IMR-90 (cell line): ENCODE results near the gene C13orf46. TPM values are rescaled to one million over a fixed set of nuclear protein-coding genes. Genes with fewer than 3 reads are reported as not detected.

ENCODE experiments used
- ATAC-seq: fragments of 200-7000 bp; cut with Tn5 transposase; 2 replicates; pipeline ENCODE4 v1.9.1; 2020; ENCODE audit warnings: low read depth, mild to moderate bottlenecking, moderate library complexity
- BruUV-seq: library from RNA; stranded (reverse); fragments of 400-500 nt; replicated peaks from 2 replicates; lab custom pipeline; 2021; lab: Mats Ljungman, UMichigan
- CTCF ChIA-PET: fragments of 300-600 bp; formaldehyde crosslinking; extraction: SDS; loops from one replicate; lab custom pipeline; 2021; ENCODE audit warnings: antibody characterized with exemption; lab: Yijun Ruan, JAX
- POLR2A ChIA-PET: fragments of 300-600 bp; sonication (Branson Sonifier 250); formaldehyde crosslinking; loops from one replicate; lab custom pipeline; 2022; ENCODE audit warnings: antibody characterized with exemption; ENCODE audit not compliant: unreplicated experiment; lab: Charles Lee
- DNase-seq: peaks from one replicate; pipeline ENCODE4 v3.0.0; 2013
- H2AFZ ChIP-seq: replicated peaks from 2 replicates; pipeline ENCODE3; 2013; ENCODE audit warnings: low read length, mild to moderate bottlenecking; ENCODE audit not compliant: poor library complexity
- H2AK5ac ChIP-seq: 2 replicates; pipeline ENCODE4 v1.6.1; 2013; ENCODE audit warnings: low read depth, low read length, inconsistent platforms
- H2AK9ac ChIP-seq: replicated peaks from 2 replicates; pipeline ENCODE3; 2013; ENCODE audit warnings: mild to moderate bottlenecking, low read depth, low read length, moderate library complexity; ENCODE audit not compliant: poor library complexity
- H2BK120ac ChIP-seq: 2 replicates; pipeline ENCODE4 v1.6.1; 2013; ENCODE audit warnings: low read depth, low read length, inconsistent platforms
- H2BK15ac ChIP-seq: 3 replicates; pipeline ENCODE4 v1.6.1; 2013; ENCODE audit warnings: low read depth, low read length, inconsistent platforms
- H2BK20ac ChIP-seq: 2 replicates; pipeline ENCODE4 v1.6.1; 2013; ENCODE audit warnings: low read depth, mild to moderate bottlenecking, inconsistent platforms, low read length, moderate library complexity
- H2BK5ac ChIP-seq: 2 replicates; pipeline ENCODE4 v1.6.1; 2013; ENCODE audit warnings: mild to moderate bottlenecking, low read depth, low read length, inconsistent platforms; ENCODE audit not compliant: poor library complexity, severe bottlenecking
- H3K14ac ChIP-seq: replicated peaks from 2 replicates; pipeline ENCODE4 v1.6.1; 2013; ENCODE audit warnings: low read depth, low read length, inconsistent platforms
- H3K18ac ChIP-seq: 2 replicates; pipeline ENCODE4 v1.6.1; 2013; ENCODE audit warnings: low read depth, low read length, control low read depth
- H3K23ac ChIP-seq: 2 replicates; pipeline ENCODE4 v1.6.1; 2013; ENCODE audit warnings: low read depth, low read length, inconsistent platforms
- H3K27ac ChIP-seq: 2 replicates; pipeline ENCODE4 v1.5.1; 2013; ENCODE audit warnings: mild to moderate bottlenecking, control low read depth, low read length; ENCODE audit not compliant: insufficient read depth
- H3K27me3 ChIP-seq: 2 replicates; pipeline ENCODE4 v1.6.1; 2013; ENCODE audit warnings: low read length; ENCODE audit not compliant: control insufficient read depth, insufficient read depth
- H3K36me3 ChIP-seq: 2 replicates; pipeline ENCODE4 v1.6.1; 2013; ENCODE audit warnings: low read length, mixed read lengths; ENCODE audit not compliant: control insufficient read depth, insufficient read depth
- H3K4ac ChIP-seq: 2 replicates; pipeline ENCODE4 v1.6.1; 2013; ENCODE audit warnings: low read depth, low read length, inconsistent platforms
- H3K4me1 ChIP-seq: 2 replicates; pipeline ENCODE4 v1.6.1; 2013; ENCODE audit warnings: low read length, mixed read lengths; ENCODE audit not compliant: control insufficient read depth, insufficient read depth
- H3K4me2 ChIP-seq: 2 replicates; pipeline ENCODE4 v1.6.1; 2013; ENCODE audit warnings: low read depth, mild to moderate bottlenecking, control low read depth, low read length, moderate library complexity
- H3K4me3 ChIP-seq: 2 replicates; pipeline ENCODE4 v1.5.1; 2013; ENCODE audit warnings: low read depth, mild to moderate bottlenecking, control low read depth, low read length, moderate library complexity; ENCODE audit not compliant: insufficient read depth
- H3K56ac ChIP-seq: 2 replicates; pipeline ENCODE4 v1.6.1; 2013; ENCODE audit warnings: low read length, inconsistent platforms; ENCODE audit not compliant: insufficient read depth; ENCODE audit errors: extremely low read depth
- H3K79me1 ChIP-seq, 2 experiments: 2 replicates each; pipeline ENCODE4 v1.6.1; 2013; ENCODE audit warnings: low read length in 2 of 2, inconsistent platforms in 1 of 2, low read depth in 1 of 2
- H3K9ac ChIP-seq: 2 replicates; pipeline ENCODE4 v1.6.1; 2013; ENCODE audit warnings: low read depth, low read length, control low read depth
- H3K9me1 ChIP-seq: 2 replicates; pipeline ENCODE4 v1.6.1; 2013; ENCODE audit warnings: low read length, inconsistent platforms; ENCODE audit not compliant: insufficient read depth
- H3K9me3 ChIP-seq: 2 replicates; pipeline ENCODE4 v1.6.1; 2013; ENCODE audit warnings: low read length; ENCODE audit not compliant: control insufficient read depth, insufficient read depth
- H4K20me1 ChIP-seq: 2 replicates; pipeline ENCODE4 v1.6.1; 2013; ENCODE audit warnings: low read length, inconsistent platforms; ENCODE audit not compliant: insufficient read depth
- H4K5ac ChIP-seq: 2 replicates; pipeline ENCODE4 v1.6.1; 2013; ENCODE audit warnings: mild to moderate bottlenecking, low read depth, low read length, control low read depth
- H4K8ac ChIP-seq, 2 experiments: 2 replicates each; pipeline ENCODE4 v1.6.1; 2013; ENCODE audit warnings: low read depth in 2 of 2, low read length in 2 of 2, control low read depth in 1 of 2, inconsistent platforms in 1 of 2
- H4K91ac ChIP-seq: 2 replicates; pipeline ENCODE4 v1.6.1; 2013; ENCODE audit warnings: low read depth, low read length, inconsistent platforms; ENCODE audit not compliant: insufficient read depth
- BHLHE40 ChIP-seq: fragments of 150-350 bp; IDR thresholded peaks from 2 replicates; pipeline ENCODE4 v1.6.1; 2016; ENCODE audit warnings: mild to moderate bottlenecking, low read depth, low read length
- CEBPB ChIP-seq: IDR thresholded peaks from 2 replicates; pipeline ENCODE4 v1.6.1; 2012; ENCODE audit warnings: low read depth, low read length, improper control_type of control experiment
- CHD1 ChIP-seq: IDR thresholded peaks from 2 replicates; pipeline ENCODE4 v1.6.1; 2012; ENCODE audit warnings: low read depth, low read length, improper control_type of control experiment
- CTCF ChIP-seq: conservative IDR thresholded peaks from 2 replicates; pipeline ENCODE4 v1.5.1; 2012; ENCODE audit warnings: mild to moderate bottlenecking, low read depth, low read length, improper control_type of control experiment
- ELK1 ChIP-seq: fragments of 150-350 bp; IDR thresholded peaks from 2 replicates; pipeline ENCODE4 v1.6.1; 2016; ENCODE audit warnings: low read depth, mild to moderate bottlenecking, low read length, moderate library complexity, borderline replicate concordance
- FOS ChIP-seq: fragments of 150-350 bp; IDR thresholded peaks from 2 replicates; pipeline ENCODE4 v1.6.1; 2016; ENCODE audit warnings: low read depth, low read length
- MAFK ChIP-seq: IDR thresholded peaks from 2 replicates; pipeline ENCODE4 v1.6.1; 2012; ENCODE audit warnings: low read depth, low read length, improper control_type of control experiment
- MAZ ChIP-seq: IDR thresholded peaks from 2 replicates; pipeline ENCODE4 v1.6.1; 2012; ENCODE audit warnings: low read depth, mild to moderate bottlenecking, low read length, improper control_type of control experiment, moderate library complexity, borderline replicate concordance
- MXI1 ChIP-seq: IDR thresholded peaks from 2 replicates; pipeline ENCODE4 v1.6.1; 2012; ENCODE audit warnings: low read depth, mild to moderate bottlenecking, low read length, moderate library complexity, borderline replicate concordance
- NFE2L2 ChIP-seq: fragments of 150-350 bp; IDR thresholded peaks from 2 replicates; pipeline ENCODE4 v1.6.1; 2016; ENCODE audit warnings: low read depth, mild to moderate bottlenecking, low read length
- POLR2A ChIP-seq: IDR thresholded peaks from 2 replicates; pipeline ENCODE4 v1.6.1; 2012; ENCODE audit warnings: mild to moderate bottlenecking, low read depth, low read length
- RAD21 ChIP-seq: IDR thresholded peaks from 2 replicates; pipeline ENCODE4 v1.6.1; 2012; ENCODE audit warnings: low read length, improper control_type of control experiment
- RCOR1 ChIP-seq: IDR thresholded peaks from 2 replicates; pipeline ENCODE4 v1.6.1; 2012; ENCODE audit warnings: mild to moderate bottlenecking, low read length, improper control_type of control experiment; ENCODE audit not compliant: insufficient replicate concordance
- RFX5 ChIP-seq: IDR thresholded peaks from 2 replicates; pipeline ENCODE4 v1.8.0; 2012; ENCODE audit warnings: low read depth, mild to moderate bottlenecking, low read length, moderate library complexity
- SMC3 ChIP-seq: fragments of 150-350 bp; IDR thresholded peaks from 2 replicates; pipeline ENCODE4 v1.6.1; 2016; ENCODE audit warnings: low read depth, mild to moderate bottlenecking, antibody characterized with exemption, low read length, moderate library complexity
- USF2 ChIP-seq: fragments of 150-350 bp; IDR thresholded peaks from 2 replicates; pipeline ENCODE4 v1.6.1; 2017; ENCODE audit warnings: mild to moderate bottlenecking, antibody characterized with exemption, low read length, low read depth
- WGBS, 2 experiments: methylation state at CpG; one replicate each; pipeline versions ENCODE4 v1.1.5 to v1.1.7; 2013; ENCODE audit warnings: missing lambda C conversion rate in 2 of 2; ENCODE audit not compliant: insufficient read length in 1 of 2; ENCODE audit errors: extremely low coverage in 2 of 2; 5-methylcytosine and 5-hydroxymethylcytosine counted together
- dilution Hi-C: fragments of 300-500 bp; cut with HindIII; formaldehyde crosslinking; loops from one replicate; pipeline ENCODE4 v1.14.3; 2018; ENCODE audit warnings: low sequenced_read_pairs; ENCODE audit not compliant: unreplicated experiment
- in situ Hi-C: fragments of 300-500 bp; cut with MboI; formaldehyde crosslinking; loops from 3 replicates; pipeline ENCODE4 v1.14.3; 2019; ENCODE audit warnings: low sequenced_read_pairs, inconsistent platforms, mixed read lengths
- intact Hi-C: fragments of 100-400 bp; cut with micrococcal nuclease; formaldehyde crosslinking; loops from 2 replicates; pipeline ENCODE4 v1.10.0; 2022
- polyA plus RNA-seq, 3 experiments: library from polyadenylated mRNA; depleted of rRNA; stranded (reverse); fragments of >200 nt; gene quantifications; 2 replicates each; pipeline ENCODE4 v1.2.3, GENCODE V29; 2012; ENCODE audit warnings: low replicate concordance in 1 of 3
- total RNA-seq: library from RNA; depleted of rRNA; stranded (reverse); fragments of >200 nt; gene quantifications from 2 replicates; pipeline ENCODE4 v1.2.3, GENCODE V29; 2012

C13orf46 gene
- total and polyA plus RNA-seq, 2 of the 4 experiments (the other 2 are of a cell fraction) = under 0.01 to 2.1 TPM

GRCh38 chr13:113912596-113912995 lies 61.3 kb downstream of the C13orf46 start:
- H2AK9ac ChIP-seq = no peak overlapping the region
- ATAC-seq (no peak), DNase-seq (no peak)
- no peak overlapping the region for H3K4me2 ChIP-seq
- peak overlapping the region; percentile 73 for H2BK5ac ChIP-seq
- no peaks in the 10 kb centered on the region for H4K20me1 ChIP-seq
- peak overlapping the region; percentile 24; the same call in 1 of the 2 replicates for H3K4ac ChIP-seq
- H3K23ac ChIP-seq = no peak overlapping the region
- no peak overlapping the region for H3K9ac ChIP-seq
- in situ Hi-C loops (no loop called here), intact Hi-C loops (no loop called here), dilution Hi-C loops (no loop called here)
- no peak overlapping the region for H2AK5ac ChIP-seq
- peaks cover 13% of the 10 kb centered on the region for H3K4me1 ChIP-seq
- H4K5ac ChIP-seq = no peak overlapping the region
- peak overlapping the region in 1 of 2 experiments; percentile 24; a peak in 2 of 4 replicates for H4K8ac ChIP-seq
- no peak overlapping the region for H3K4me3 ChIP-seq
- WGBS, 2 experiments = no CpG with 5 or more reads among the region's 3 CpGs
- peak overlapping the region; percentile 59; the same call in 1 of the 2 replicates for H4K91ac ChIP-seq
- no peak overlapping the region for H3K56ac ChIP-seq
- H3K27ac ChIP-seq = no peak overlapping the region
- H3K18ac ChIP-seq = peak overlapping the region; percentile 26; the same call in 1 of the 2 replicates
- H3K9me1 ChIP-seq = peaks cover 19% of the 10 kb centered on the region
- no peak overlapping the region for H2BK15ac ChIP-seq
- no peaks in the 10 kb centered on the region; the same call in 1 of the 2 replicates for H3K36me3 ChIP-seq
- no peak for TF ChIP-seq USF2
- no peak for TF ChIP-seq FOS
- TF ChIP-seq ELK1 = no peak
- TF ChIP-seq RAD21 = no peak
- no peak for TF ChIP-seq SMC3
- no peak for TF ChIP-seq RFX5
- TF ChIP-seq MXI1 = no peak
- no peak for TF ChIP-seq CEBPB
- no peak for TF ChIP-seq CTCF
- TF ChIP-seq POLR2A = no peak
- no peak for TF ChIP-seq RCOR1
- no peak for TF ChIP-seq MAFK
- no peak for TF ChIP-seq CHD1
- no peak for TF ChIP-seq MAZ
- TF ChIP-seq NFE2L2 = no peak
- TF ChIP-seq BHLHE40 = no peak
- no TSS peak for BruUV-seq
- CTCF ChIA-PET = interaction anchor here (0.5 kb wide), 1 partner anchor 245 kb away, joined by 3 read pairs; no protein-coding TSS in a partner anchor
- H2BK20ac ChIP-seq = peak overlapping the region; percentile 43; the same call in 1 of the 2 replicates
- H3K9me3 ChIP-seq = peaks cover 6% of the 10 kb centered on the region
- no peaks in the 10 kb centered on the region for H3K27me3 ChIP-seq
- H3K14ac ChIP-seq = peak overlapping the region; percentile 38; the same call in 1 of the 2 replicates
- peaks cover 0 to 34% of the 10 kb centered on the region in 2 experiments; a peak in 2 of 4 replicates for H3K79me1 ChIP-seq
- POLR2A ChIA-PET = no interaction called here
- H2AFZ ChIP-seq = no peak overlapping the region
- peak overlapping the region; percentile 76 for H2BK120ac ChIP-seq
